T-helper 2 cell treated with Interferon-gamma antibody and Interleukin-4, amounts not matched to agents 5 μg/mL and 100 μg/mL, for 36 hours (primary cell): ENCODE data around the gene GGCT.

Experiments
- DNase-seq: peaks from one replicate; pipeline ENCODE4 v3.0.0; 2021; ENCODE audit warnings: low spot score
- H3K27ac Mint-ChIP-seq: one replicate; pipeline ENCODE4 v1.8.0; 2021; ENCODE audit warnings: mild to moderate bottlenecking, mixed read lengths
- H3K27me3 Mint-ChIP-seq: one replicate; pipeline ENCODE4 v1.8.0; 2021; ENCODE audit warnings: low read depth, mixed read lengths
- H3K36me3 Mint-ChIP-seq: one replicate; pipeline ENCODE4 v1.8.0; 2021; ENCODE audit warnings: low read depth, mixed read lengths
- H3K4me1 Mint-ChIP-seq: one replicate; pipeline ENCODE4 v1.8.0; 2021; ENCODE audit warnings: low read depth, mixed read lengths
- H3K4me3 Mint-ChIP-seq: one replicate; pipeline ENCODE4 v1.8.0; 2022; ENCODE audit warnings: mild to moderate bottlenecking, moderate library complexity, mixed read lengths
- H3K9me3 Mint-ChIP-seq: one replicate; pipeline ENCODE4 v1.8.0; 2021; ENCODE audit warnings: mixed read lengths

The GGCT gene

DNA sequence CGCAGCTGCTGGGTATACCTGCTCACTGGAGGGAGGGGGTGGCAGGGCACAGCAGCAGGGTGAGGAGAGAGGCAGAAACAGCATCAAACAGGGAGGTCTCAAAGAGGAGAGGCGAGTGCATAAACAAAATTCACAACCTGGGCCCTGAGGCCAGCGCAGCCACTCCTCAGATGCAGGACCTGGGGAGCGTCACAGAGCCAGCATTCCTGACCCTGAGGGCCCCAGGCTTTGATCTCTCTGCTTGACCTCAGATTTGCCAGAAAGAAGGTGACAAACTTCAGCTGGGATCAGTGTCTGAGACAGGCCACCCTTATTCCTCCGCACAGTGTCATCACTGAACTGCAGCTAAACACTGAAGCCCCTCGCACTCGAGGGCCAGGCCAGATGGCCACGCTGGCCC lies 51.6 kb downstream of the GGCT start:
- no peak overlapping the region for H3K27ac Mint-ChIP-seq

DNA sequence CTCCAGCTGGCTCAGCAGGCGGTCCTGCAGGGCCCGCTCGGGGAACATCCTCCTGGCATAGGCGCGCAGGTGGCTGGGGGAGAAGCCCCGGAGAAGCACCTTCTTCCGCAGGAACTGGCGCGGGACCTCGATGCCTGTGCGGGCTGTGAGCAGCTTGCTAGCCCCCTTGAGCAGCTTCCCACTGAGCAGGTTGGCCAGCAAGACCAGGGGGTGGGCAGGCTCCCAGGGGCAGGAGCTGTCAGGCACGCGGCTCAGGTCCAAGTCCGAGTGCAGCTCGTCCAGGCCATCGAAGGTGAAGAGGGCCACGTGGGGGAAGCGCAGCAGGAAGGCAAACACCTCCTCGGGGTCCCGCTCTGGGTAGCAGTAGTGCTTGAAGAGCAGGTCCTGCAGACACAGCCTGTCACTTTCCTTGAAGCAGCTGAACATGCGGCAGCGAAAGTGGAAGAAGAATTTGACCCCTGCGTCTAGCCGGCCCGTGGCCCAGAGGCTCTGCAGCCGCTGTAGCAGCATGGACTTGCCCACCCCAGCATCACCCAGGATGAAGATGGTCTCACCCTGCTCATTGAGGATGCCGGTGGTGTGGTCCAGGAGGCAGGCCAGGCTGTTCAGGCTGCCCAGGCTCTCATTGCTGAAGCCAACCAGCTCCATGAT lies 52.2 kb downstream of the GGCT start:
- peaks cover 31% of the 10 kb centered on the region for H3K36me3 Mint-ChIP-seq
- H3K4me3 Mint-ChIP-seq = no peak overlapping the region
- no peak overlapping the region for H3K27ac Mint-ChIP-seq
- H3K4me1 Mint-ChIP-seq = no peaks in the 10 kb centered on the region
- DNase-seq = no peak
- H3K27me3 Mint-ChIP-seq = no peaks in the 10 kb centered on the region
- no peaks in the 10 kb centered on the region for H3K9me3 Mint-ChIP-seq

More for the DNA sequence above, 51.6 kb downstream of the GGCT start:
- no peaks in the 10 kb centered on the region for H3K27me3 Mint-ChIP-seq
- H3K36me3 Mint-ChIP-seq = peaks cover 26% of the 10 kb centered on the region
- H3K9me3 Mint-ChIP-seq = no peaks in the 10 kb centered on the region
- DNase-seq = no peak
- no peaks in the 10 kb centered on the region for H3K4me1 Mint-ChIP-seq
- H3K4me3 Mint-ChIP-seq = no peak overlapping the region

GRCh38 chr7:30451539-30452279 lies 52.9 kb downstream of the GGCT start:
- Mint-ChIP-seq H3K9me3 (no peaks in the 10 kb centered on the region), H3K27ac (no peak overlapping the region), H3K27me3 (no peaks in the 10 kb centered on the region), H3K4me3 (no peak overlapping the region), H3K36me3 (peaks cover 29% of the 10 kb centered on the region), H3K4me1 (no peaks in the 10 kb centered on the region)
- no peak for DNase-seq

DNA sequence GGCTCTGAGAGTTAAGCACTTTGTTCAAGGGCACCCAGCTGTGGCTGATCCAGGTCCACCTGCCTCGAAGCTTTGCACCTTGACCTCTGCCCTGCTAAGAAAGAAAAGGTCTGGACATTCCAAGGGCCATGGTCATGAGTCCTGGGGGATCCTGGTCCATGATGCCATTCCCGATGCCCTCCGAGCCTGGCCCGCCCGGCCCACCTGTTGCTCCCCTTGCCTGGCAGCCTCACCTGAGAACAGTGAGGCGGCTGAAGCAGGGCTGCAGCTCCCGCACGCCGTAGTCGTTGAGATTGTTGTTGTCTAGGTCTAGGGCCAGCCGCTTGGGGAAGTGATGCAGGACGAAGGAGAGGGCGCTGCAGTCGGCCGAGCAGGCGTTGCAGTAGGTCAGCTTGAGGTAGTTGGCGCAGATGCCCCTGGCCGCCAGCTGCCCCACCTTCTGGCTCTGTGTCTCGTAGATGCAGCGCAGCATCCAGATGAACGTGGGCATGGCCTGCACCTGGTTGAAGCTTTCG lies 53.6 kb downstream of the GGCT start:
- Mint-ChIP-seq H3K4me3 (no peak overlapping the region), H3K4me1 (peaks cover 1% of the 10 kb centered on the region), H3K27ac (no peak overlapping the region), H3K27me3 (no peaks in the 10 kb centered on the region), H3K36me3 (peaks cover 31% of the 10 kb centered on the region), H3K9me3 (no peaks in the 10 kb centered on the region)
- DNase-seq = no peak

DNA sequence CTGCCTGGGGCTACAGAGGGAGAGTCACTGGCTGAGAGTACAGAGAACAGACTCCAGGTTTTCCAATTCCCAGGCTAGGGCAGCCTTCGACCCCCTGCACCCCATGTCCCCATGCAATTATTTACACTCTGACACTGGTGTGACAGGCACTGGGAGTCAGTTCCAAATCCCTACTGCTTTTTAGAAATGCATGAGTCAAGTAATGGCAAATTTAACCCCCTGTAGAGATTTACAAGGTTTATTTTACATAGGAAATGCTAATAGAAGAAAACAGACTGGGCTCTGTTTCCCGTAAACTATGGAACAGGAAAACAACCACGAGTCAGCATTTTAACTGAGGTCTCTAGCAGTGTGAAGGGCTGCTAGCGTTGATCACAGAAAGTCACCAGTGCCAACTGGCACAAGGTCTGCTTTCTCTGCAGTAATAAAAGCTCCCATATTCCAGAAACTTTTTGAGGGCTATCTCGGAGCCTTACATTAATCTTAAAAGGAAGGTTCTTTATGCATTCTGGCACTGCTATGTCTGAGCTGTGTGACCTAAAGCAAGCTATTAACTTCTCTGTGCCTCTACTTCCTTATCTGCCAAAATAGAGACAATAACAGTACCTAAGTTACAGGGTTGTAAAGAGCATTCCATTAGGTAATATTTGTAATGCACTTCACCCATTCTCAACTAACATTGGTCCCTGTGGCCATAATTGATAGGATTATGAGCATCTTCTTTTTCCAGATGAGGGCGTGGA lies 54.2 kb downstream of the GGCT start:
- Mint-ChIP-seq H3K27me3 (no peaks in the 10 kb centered on the region), H3K4me1 (peaks cover 4% of the 10 kb centered on the region), H3K9me3 (no peaks in the 10 kb centered on the region), H3K36me3 (peaks cover 36% of the 10 kb centered on the region), H3K27ac (no peak overlapping the region), H3K4me3 (no peak overlapping the region)
- DNase-seq = no peak

GRCh38 chr7:30448461-30449189 lies 56.0 kb downstream of the GGCT start:
- no peak for DNase-seq
- Mint-ChIP-seq H3K4me3 (no peak overlapping the region), H3K27me3 (no peaks in the 10 kb centered on the region), H3K9me3 (no peaks in the 10 kb centered on the region), H3K4me1 (peaks cover 4% of the 10 kb centered on the region), H3K36me3 (peaks cover 27% of the 10 kb centered on the region), H3K27ac (no peak overlapping the region)

GRCh38 chr7:30447466-30447865 lies 57.2 kb downstream of the GGCT start:
- Mint-ChIP-seq H3K4me1 (peaks cover 4% of the 10 kb centered on the region), H3K27ac (no peak overlapping the region), H3K36me3 (peaks cover 26% of the 10 kb centered on the region), H3K4me3 (no peak overlapping the region), H3K27me3 (no peaks in the 10 kb centered on the region), H3K9me3 (no peaks in the 10 kb centered on the region)
- DNase-seq = no peak
